Caco-2 (cell line): ENCODE results near the gene CASTOR2. TPM values are rescaled to one million over a fixed set of nuclear protein-coding genes. Genes with fewer than 3 reads are reported as not detected.
A peak's percentile ranks its signal among the peaks of the same experiment; 100 is the strongest.
"Not testable (repeated sequence)": the region's sequence is repeated elsewhere in the genome, so short reads cannot be mapped to it uniquely, and the experiment has no call there.

Experiments used
- BruUV-seq: library from RNA; stranded (reverse); fragments of 400-500 nt; replicated peaks from 2 replicates; lab custom pipeline; 2021; lab: Mats Ljungman, UMichigan
- CTCF ChIA-PET: fragments of 300-600 bp; sonication (Branson Sonifier 250); formaldehyde crosslinking; loops from one replicate; lab custom pipeline; 2022; ENCODE audit warnings: antibody characterized with exemption; lab: Charles Lee
- POLR2A ChIA-PET: fragments of 300-600 bp; sonication (Branson Sonifier 250); formaldehyde crosslinking; loops from one replicate; lab custom pipeline; 2022; ENCODE audit warnings: antibody characterized with exemption; lab: Charles Lee
- DNase-seq, 2 experiments: peaks; one replicate each; pipeline versions ENCODE4 v3.0.0 to v3.0.0-alpha.2; 2020 to 2022
- H3K27me3 ChIP-seq: replicated peaks from 2 replicates; pipeline ENCODE4 v1.6.0; 2011; ENCODE audit warnings: low read length; ENCODE audit not compliant: control insufficient read depth, insufficient read depth
- H3K36me3 ChIP-seq: 2 replicates; pipeline ENCODE4 v1.5.1; 2011; ENCODE audit warnings: low read length; ENCODE audit not compliant: control insufficient read depth, insufficient read depth
- H3K4me1 ChIP-seq: fragments of 250-450 bp; sonication (Bioruptor Pico); 2 replicates; pipeline ENCODE4 v1.5.1; 2020; ENCODE audit warnings: mild to moderate bottlenecking
- H3K4me3 ChIP-seq: 2 replicates; pipeline ENCODE4 v1.5.1; 2011; ENCODE audit warnings: low read depth, mild to moderate bottlenecking, control low read depth, low read length
- H3K9me3 ChIP-seq: fragments of 250-450 bp; sonication (Bioruptor Pico); 2 replicates; pipeline ENCODE4 v1.5.1; 2020; ENCODE audit warnings: mild to moderate bottlenecking, moderate library complexity
- H3K27ac Mint-ChIP-seq: one replicate; pipeline ENCODE4 v1.8.0; 2022; ENCODE audit warnings: mixed read lengths; ENCODE audit not compliant: unreplicated experiment
- H3K27me3 Mint-ChIP-seq: one replicate; pipeline ENCODE4 v1.8.0; 2022; ENCODE audit warnings: mixed read lengths; ENCODE audit not compliant: insufficient read depth, unreplicated experiment
- H3K36me3 Mint-ChIP-seq: one replicate; pipeline ENCODE4 v1.8.0; 2022; ENCODE audit warnings: mild to moderate bottlenecking, mixed read lengths; ENCODE audit not compliant: insufficient read depth, unreplicated experiment
- H3K4me1 Mint-ChIP-seq: one replicate; pipeline ENCODE4 v1.8.0; 2022; ENCODE audit warnings: low read depth, mixed read lengths; ENCODE audit not compliant: unreplicated experiment
- H3K4me3 Mint-ChIP-seq: one replicate; pipeline ENCODE4 v1.8.0; 2022; ENCODE audit warnings: mild to moderate bottlenecking, moderate library complexity, mixed read lengths; ENCODE audit not compliant: unreplicated experiment
- H3K9me3 Mint-ChIP-seq: one replicate; pipeline ENCODE4 v1.8.0; 2022; ENCODE audit warnings: mixed read lengths; ENCODE audit not compliant: unreplicated experiment
- intact Hi-C: fragments of 100-400 bp; cut with micrococcal nuclease; formaldehyde crosslinking; loops from one replicate; pipeline ENCODE4 v1.10.0; 2022; ENCODE audit not compliant: unreplicated experiment
- total RNA-seq: library from RNA; stranded (reverse); gene quantifications from 2 replicates; pipeline ENCODE4 v1.2.3, GENCODE V29; 2022

Gene CASTOR2
- total RNA-seq, 1 experiment from 2014 or later = 45.6 TPM

- BruUV-seq = TSS peak; percentile 75
- H3K4me3 ChIP-seq, H3K27me3 Mint-ChIP-seq, POLR2A ChIA-PET, H3K4me3 Mint-ChIP-seq, H3K36me3 Mint-ChIP-seq, intact Hi-C loops, CTCF ChIA-PET, H3K27ac Mint-ChIP-seq, H3K9me3 ChIP-seq, DNase-seq, H3K27me3 ChIP-seq, H3K4me1 Mint-ChIP-seq, H3K4me1 ChIP-seq, H3K36me3 ChIP-seq, H3K9me3 Mint-ChIP-seq: not testable (repeated sequence)
Measured at GRCh38 chr7:74966208-74966854, 1.8 kb downstream of the CASTOR2 start.

DNA sequence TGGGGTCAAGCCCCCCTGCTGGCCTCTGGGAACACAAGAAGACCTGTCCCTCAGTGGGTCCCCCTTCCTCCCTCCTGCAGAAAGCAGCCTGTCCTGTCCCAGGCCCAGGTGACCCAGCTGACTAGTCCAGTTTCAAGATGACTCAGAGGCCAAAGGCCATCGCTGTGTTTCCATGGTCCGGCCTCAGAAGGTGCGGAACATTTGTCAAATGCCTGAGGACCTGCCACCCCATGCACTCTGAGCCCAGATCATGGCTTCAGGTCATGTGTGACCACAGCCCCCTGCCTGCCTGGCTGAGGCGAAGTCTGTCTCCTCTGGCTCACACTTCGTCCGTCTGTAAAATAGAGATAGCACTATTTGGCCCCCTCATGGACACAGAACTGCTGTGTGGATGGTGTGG lies 2.4 kb downstream of the CASTOR2 start:
- H3K27me3 Mint-ChIP-seq, H3K9me3 ChIP-seq, H3K4me3 Mint-ChIP-seq, H3K36me3 Mint-ChIP-seq, H3K4me1 Mint-ChIP-seq, H3K36me3 ChIP-seq, DNase-seq, BruUV-seq, H3K27me3 ChIP-seq, CTCF ChIA-PET, H3K9me3 Mint-ChIP-seq, H3K4me3 ChIP-seq, H3K27ac Mint-ChIP-seq, intact Hi-C loops, POLR2A ChIA-PET, H3K4me1 ChIP-seq: not testable (repeated sequence)

GRCh38 chr7:74971431-74971830 lies 6.9 kb downstream of the CASTOR2 start:
- intact Hi-C loops, BruUV-seq, CTCF ChIA-PET, H3K27me3 ChIP-seq, H3K4me3 Mint-ChIP-seq, H3K4me1 Mint-ChIP-seq, POLR2A ChIA-PET, H3K36me3 Mint-ChIP-seq, DNase-seq, H3K9me3 Mint-ChIP-seq, H3K4me1 ChIP-seq, H3K27me3 Mint-ChIP-seq, H3K4me3 ChIP-seq, H3K36me3 ChIP-seq, H3K9me3 ChIP-seq, H3K27ac Mint-ChIP-seq: not testable (repeated sequence)

DNA sequence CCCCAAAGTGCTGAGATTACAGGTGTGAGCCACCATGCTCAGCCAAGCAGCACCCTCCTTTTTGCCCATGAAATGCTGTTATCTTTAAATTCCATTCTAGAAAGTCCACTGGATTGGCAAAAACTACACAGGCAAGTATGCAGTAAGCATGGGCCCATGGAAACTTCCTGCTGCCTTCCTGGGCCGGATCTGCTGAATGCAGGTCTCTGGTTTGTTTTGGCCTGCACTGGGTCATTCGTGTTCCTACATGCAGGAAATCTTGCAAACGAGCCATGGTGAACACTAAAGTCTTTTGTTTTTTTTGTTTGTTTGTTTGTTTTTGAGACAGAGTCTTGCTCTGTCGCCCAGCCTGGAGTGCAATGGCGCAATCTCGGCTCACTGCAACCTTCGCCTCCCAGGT lies 7.9 kb downstream of the CASTOR2 start:
- H3K36me3 Mint-ChIP-seq, intact Hi-C loops, POLR2A ChIA-PET, DNase-seq, H3K27ac Mint-ChIP-seq, H3K4me3 ChIP-seq, H3K4me1 Mint-ChIP-seq, H3K9me3 ChIP-seq, CTCF ChIA-PET, H3K4me3 Mint-ChIP-seq, H3K9me3 Mint-ChIP-seq, H3K4me1 ChIP-seq, H3K27me3 ChIP-seq, BruUV-seq, H3K36me3 ChIP-seq, H3K27me3 Mint-ChIP-seq: not testable (repeated sequence)

DNA sequence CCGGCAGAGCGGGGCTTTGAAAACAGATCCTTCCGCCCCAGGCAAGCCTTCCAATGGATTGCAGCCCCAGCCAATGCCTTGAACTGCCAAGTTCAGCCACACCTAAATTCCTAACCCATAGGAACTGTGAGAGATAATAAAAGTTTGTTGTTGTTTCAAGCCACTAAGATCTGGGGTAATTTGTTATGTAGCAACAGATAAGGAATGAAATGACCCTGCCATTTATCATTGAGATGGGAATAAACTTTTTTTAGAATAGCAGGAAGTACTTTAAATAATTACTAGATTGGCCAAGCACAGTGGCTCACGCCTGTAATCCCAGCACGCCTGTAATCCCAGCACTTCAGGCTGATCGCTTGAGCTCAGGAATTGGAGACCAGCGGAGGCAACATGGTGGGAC lies 11.5 kb downstream of the CASTOR2 start:
- POLR2A ChIA-PET, H3K4me1 Mint-ChIP-seq: not testable (repeated sequence)

GRCh38 chr7:74977523-74977922 lies 13.0 kb downstream of the CASTOR2 start:
- H3K9me3 Mint-ChIP-seq, BruUV-seq, H3K27ac Mint-ChIP-seq, H3K4me1 ChIP-seq, H3K4me1 Mint-ChIP-seq, H3K27me3 ChIP-seq, POLR2A ChIA-PET, H3K36me3 ChIP-seq, H3K4me3 Mint-ChIP-seq, CTCF ChIA-PET, intact Hi-C loops, H3K36me3 Mint-ChIP-seq, DNase-seq, H3K9me3 ChIP-seq, H3K27me3 Mint-ChIP-seq, H3K4me3 ChIP-seq: not testable (repeated sequence)

More for the DNA sequence above, 11.5 kb downstream of the CASTOR2 start:
- H3K27me3 ChIP-seq, intact Hi-C loops, H3K36me3 ChIP-seq, H3K27me3 Mint-ChIP-seq, H3K4me3 ChIP-seq, H3K9me3 Mint-ChIP-seq, H3K27ac Mint-ChIP-seq, H3K36me3 Mint-ChIP-seq, H3K4me1 ChIP-seq, CTCF ChIA-PET, H3K9me3 ChIP-seq, BruUV-seq, H3K4me3 Mint-ChIP-seq: not testable (repeated sequence)
- DNase-seq = peak in 1 of 2 experiments; percentile 31

- H3K36me3 Mint-ChIP-seq, POLR2A ChIA-PET, H3K36me3 ChIP-seq, DNase-seq, BruUV-seq, H3K27me3 ChIP-seq, H3K4me3 ChIP-seq, intact Hi-C loops, H3K27me3 Mint-ChIP-seq, CTCF ChIA-PET, H3K9me3 ChIP-seq, H3K4me3 Mint-ChIP-seq, H3K9me3 Mint-ChIP-seq, H3K27ac Mint-ChIP-seq: not testable (repeated sequence)
- peaks cover 11% of the 10 kb centered on the region for H3K4me1 ChIP-seq
- H3K4me1 Mint-ChIP-seq = peaks cover 11% of the 10 kb centered on the region
Measured at GRCh38 chr7:74988436-74988835, 23.9 kb downstream of the CASTOR2 start.
